ENCODE data around the gene RBSN. TPM values are rescaled to one million over a fixed set of nuclear protein-coding genes. Genes with fewer than 3 reads are reported as not detected.

Gene RBSN
- total RNA-seq, 2 experiments from 2014 or later, result 15.7 to 21.8 TPM

DNA sequence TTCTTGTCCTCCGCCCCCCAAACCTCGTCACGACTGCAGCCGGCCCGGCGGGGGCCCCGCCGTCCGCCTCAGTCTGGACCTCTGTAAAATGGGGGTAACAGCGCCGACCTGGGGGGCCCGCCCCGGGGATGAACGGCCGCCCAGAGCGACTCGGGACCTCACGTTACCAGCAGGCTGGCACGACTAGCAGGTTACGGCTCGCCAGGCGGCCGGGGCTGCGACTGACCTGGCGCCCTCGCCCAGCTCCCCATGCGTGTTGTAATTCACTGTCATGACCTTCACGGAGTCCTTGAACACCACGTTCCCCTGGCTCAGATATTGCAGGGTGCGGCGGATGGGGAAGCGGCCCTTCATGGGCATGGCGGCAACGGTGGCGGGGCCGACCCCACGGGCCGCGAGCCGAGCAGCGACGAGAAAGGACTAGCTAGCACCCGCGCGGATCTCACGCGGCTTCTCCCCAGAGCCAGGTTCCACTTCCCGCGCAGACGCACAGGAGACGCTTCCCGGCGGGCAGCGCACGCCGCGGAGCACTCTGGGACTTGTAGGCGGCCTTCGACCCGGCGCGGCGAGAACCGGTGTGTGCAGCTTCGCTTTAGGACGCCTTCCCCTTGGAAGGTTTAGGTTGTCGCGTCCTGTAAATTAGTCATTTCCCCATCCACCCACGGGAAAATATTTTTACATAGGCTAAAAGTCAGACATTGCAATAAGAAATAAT is 34.0 kb downstream of the RBSN start, which contains the start of gene MRPS25:
MRPS25 (minus strand) TSS at position 481 of the 715 bp plus-strand sequence; CDS start at position 360, 121 bp downstream.
- H3K27ac Mint-ChIP-seq, result peak within 1 kb of the TSS; percentile 96

GRCh38 chr3:15064299-15064834 is 34.6 kb downstream of the RBSN start:
- Mint-ChIP-seq H3K27ac (peak overlapping the region; percentile 96), H3K4me1 (peaks cover 31% of the 10 kb centered on the region), H3K9me3 (ENCODE audit: low read depth) (no peaks in the 10 kb centered on the region), H3K27me3 (no peaks in the 10 kb centered on the region), H3K36me3 (peaks cover 13% of the 10 kb centered on the region), H3K4me3 (peak overlapping the region; percentile 96)
- CTCF ChIA-PET, result interaction anchor here (0.9 to 2.4 kb wide), 7 partner anchors 9 to 142 kb away, joined by 3 to 14 read pairs (median 5); no protein-coding TSS in a partner anchor
- DNase-seq, result peak; percentile 49
- ATAC-seq, result peak; percentile 12

More for the DNA sequence above, 34.0 kb downstream of the RBSN start, which contains the start of gene MRPS25:
- Mint-ChIP-seq H3K4me3 (peak within 1 kb of the TSS; percentile 96), H3K4me1 (peaks cover 26% of the 10 kb centered on the region), H3K36me3 (peaks cover 9% of the 10 kb centered on the region), H3K9me3 (ENCODE audit: low read depth) (no peaks in the 10 kb centered on the region), H3K27me3 (no peaks in the 10 kb centered on the region)
- CTCF ChIA-PET, result interaction anchor here (0.7 to 2.4 kb wide), 9 partner anchors 9 to 143 kb away, joined by 3 to 14 read pairs (median 3); no protein-coding TSS in a partner anchor
- ATAC-seq (peak; percentile 99), DNase-seq (peak; percentile 94)

DNA sequence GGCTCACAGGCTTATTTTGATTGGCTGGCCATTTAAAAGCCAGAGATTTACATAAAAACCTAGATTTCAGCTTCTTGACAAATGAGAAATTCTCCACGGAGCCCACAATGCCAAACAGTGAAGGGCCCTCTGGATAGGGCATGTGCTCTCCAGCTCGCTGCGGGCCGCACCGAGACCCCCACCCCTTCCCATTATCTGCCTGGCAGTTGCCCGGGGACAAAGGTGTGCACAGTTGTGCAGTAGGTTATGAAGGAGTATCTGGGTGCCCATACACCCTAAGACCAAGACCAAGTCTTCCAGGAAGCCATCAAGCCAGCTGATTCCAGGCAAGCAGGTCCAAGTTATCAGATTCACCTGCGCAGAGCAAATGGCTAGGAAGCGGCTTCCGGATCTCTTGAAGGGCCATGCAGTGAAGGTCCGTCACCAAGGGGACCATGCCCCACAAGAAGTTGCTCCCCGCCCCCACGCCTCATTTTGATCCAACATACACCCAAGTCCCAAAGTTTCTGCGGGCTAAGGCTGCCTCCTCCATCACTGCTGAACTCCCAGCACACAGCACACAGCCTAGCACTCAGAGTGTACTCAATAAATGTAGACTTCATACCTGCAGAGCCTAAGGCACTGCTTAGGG is 35.2 kb downstream of the RBSN start:
- no peaks in the 10 kb centered on the region for H3K27me3 Mint-ChIP-seq
- H3K4me1 Mint-ChIP-seq, result peaks cover 31% of the 10 kb centered on the region
- peak overlapping the region; percentile 96 for H3K27ac Mint-ChIP-seq
- CTCF ChIA-PET, result interaction anchor here (1.1 to 2.4 kb wide), 4 partner anchors 13 to 51 kb away, joined by 3 to 14 read pairs (median 6); no protein-coding TSS in a partner anchor
- no peaks in the 10 kb centered on the region for H3K9me3 Mint-ChIP-seq (ENCODE audit: low read depth)
- peak overlapping the region; percentile 96 for H3K4me3 Mint-ChIP-seq
- peaks cover 13% of the 10 kb centered on the region for H3K36me3 Mint-ChIP-seq
- no peak for DNase-seq
- ATAC-seq, result no peak

DNA sequence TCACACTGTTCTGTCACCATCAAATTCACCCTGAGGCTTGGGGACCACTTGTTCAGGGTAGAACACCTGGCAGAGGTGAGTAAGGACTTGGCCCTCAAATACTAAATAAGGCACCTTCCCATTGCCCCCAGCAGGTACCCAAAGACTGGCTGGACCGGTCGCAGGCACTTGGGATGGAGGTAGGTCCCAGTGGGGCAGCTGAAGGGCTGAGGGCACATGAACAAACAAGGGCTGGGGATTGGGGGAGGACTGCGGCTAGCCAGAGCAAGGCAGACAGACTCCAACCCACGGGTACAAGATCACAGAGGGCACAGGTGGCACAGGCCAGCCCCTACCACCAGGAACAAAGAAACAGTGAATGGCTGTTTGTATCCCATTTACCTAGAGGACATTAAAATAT is 35.7 kb downstream of the RBSN start:
- Mint-ChIP-seq H3K9me3 (ENCODE audit: low read depth) (no peaks in the 10 kb centered on the region), H3K27me3 (no peaks in the 10 kb centered on the region), H3K4me3 (peak overlapping the region; percentile 96), H3K4me1 (peaks cover 31% of the 10 kb centered on the region), H3K36me3 (peaks cover 18% of the 10 kb centered on the region), H3K27ac (peak overlapping the region; percentile 26)
- CTCF ChIA-PET, result interaction anchor here (1.1 to 2.4 kb wide), 2 partner anchors 12 to 45 kb away, joined by 3 to 14 read pairs; no protein-coding TSS in a partner anchor
- no peak for ATAC-seq
- DNase-seq, result no peak

DNA sequence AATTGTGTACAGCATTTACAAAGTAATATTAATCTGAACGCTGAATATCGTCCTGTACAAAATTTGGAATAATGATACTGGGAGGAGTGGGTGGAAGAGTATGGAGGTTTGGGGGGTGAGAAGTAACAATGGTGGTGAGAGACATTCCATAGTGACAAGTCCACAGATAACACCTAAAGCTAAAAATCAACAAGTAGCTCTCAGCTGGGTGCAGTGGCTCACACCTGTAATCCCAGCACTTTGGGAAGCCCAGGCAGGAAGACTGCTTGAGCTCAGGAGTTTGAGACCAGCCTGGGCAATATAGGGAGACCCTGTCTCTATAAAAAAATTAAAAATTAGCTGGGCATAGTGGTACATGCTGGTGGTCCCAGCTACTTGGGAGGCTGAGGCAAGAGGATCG is 38.9 kb downstream of the RBSN start:
- H3K27me3 Mint-ChIP-seq, result no peaks in the 10 kb centered on the region
- no peak overlapping the region for H3K27ac Mint-ChIP-seq
- H3K4me1 Mint-ChIP-seq, result peaks cover 42% of the 10 kb centered on the region
- H3K36me3 Mint-ChIP-seq, result peaks cover 39% of the 10 kb centered on the region
- H3K4me3 Mint-ChIP-seq, result no peak overlapping the region
- ATAC-seq, result no peak
- DNase-seq, result no peak
- no peaks in the 10 kb centered on the region for H3K9me3 Mint-ChIP-seq (ENCODE audit: low read depth)
- CTCF ChIA-PET, result interaction anchor here (0.7 to 1.9 kb wide), 3 partner anchors 10 to 179 kb away, joined by 3 to 12 read pairs (median 3); no protein-coding TSS in a partner anchor

DNA sequence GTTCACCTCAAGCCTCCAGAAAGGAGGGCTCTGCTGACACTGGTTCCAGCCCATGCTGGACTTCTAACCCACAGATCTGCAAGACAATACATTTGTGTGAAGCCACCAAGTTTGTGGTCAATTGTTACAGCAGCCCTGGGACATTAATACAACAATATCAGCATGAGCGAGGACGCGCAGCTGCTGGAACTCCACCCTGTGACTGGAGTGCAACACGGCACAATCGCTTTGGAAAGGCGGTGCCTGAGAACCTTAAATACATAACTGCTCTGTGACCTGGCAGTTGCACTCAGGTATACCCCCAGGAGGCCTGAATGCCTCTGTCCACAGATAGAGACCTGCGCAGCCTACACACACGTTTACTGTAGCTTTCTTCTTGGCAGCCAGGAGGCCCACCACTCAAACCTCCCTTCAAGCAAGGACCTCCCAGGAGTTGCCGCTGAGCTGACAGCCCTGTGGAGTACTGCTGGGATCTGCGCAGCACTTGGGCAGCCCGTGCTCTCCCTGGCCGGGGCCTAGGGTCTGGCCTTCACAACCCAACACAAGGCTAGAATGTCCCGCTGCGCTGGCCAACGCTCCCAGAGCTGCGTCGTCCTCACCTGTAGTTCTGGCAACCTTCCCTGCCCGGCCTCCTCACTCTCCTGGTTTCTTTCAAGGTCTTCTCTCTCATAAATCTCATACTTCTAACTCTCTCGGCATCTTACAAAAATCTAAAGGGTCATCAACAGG is 42.1 kb downstream of the RBSN start:
- no peak overlapping the region for H3K4me3 Mint-ChIP-seq
- H3K27me3 Mint-ChIP-seq, result no peaks in the 10 kb centered on the region
- H3K9me3 Mint-ChIP-seq (ENCODE audit: low read depth), result no peaks in the 10 kb centered on the region
- CTCF ChIA-PET, result no interaction called here
- ATAC-seq (no peak), DNase-seq (no peak)
- H3K27ac Mint-ChIP-seq, result no peak overlapping the region
- H3K36me3 Mint-ChIP-seq, result peaks cover 48% of the 10 kb centered on the region
- H3K4me1 Mint-ChIP-seq, result peaks cover 41% of the 10 kb centered on the region

DNA sequence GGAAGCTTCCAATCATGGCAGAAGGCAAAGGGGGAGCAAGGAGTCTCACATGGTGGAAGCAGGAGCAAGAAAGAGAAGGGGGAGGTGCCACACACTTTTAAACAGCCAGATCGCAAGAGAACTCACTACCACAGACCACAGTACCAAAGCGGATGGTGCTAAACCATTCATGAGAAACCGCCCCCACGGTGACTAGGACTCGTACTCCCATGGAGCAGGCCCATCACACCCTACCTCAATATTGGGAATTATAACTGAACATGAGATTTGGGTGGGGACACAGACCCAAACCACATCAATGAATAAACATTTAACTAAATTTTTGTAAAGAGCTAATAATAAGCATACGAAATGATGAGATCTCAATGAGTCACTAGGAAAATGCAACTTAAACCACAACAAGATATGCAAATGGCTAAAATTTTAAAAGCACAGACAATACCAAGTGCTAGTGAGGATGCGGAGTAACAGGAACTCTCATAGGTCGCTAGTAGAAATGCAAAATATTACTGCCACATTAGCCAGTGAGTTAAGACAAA is 43.9 kb downstream of the RBSN start:
- peak overlapping the region; percentile 85 for H3K27ac Mint-ChIP-seq
- peaks cover 47% of the 10 kb centered on the region for H3K36me3 Mint-ChIP-seq
- ATAC-seq (peak; percentile 84), DNase-seq (peak; percentile 88)
- H3K4me3 Mint-ChIP-seq, result peak overlapping the region; percentile 52
- H3K27me3 Mint-ChIP-seq, result no peaks in the 10 kb centered on the region
- H3K9me3 Mint-ChIP-seq (ENCODE audit: low read depth), result no peaks in the 10 kb centered on the region
- CTCF ChIA-PET, result interaction anchor here (1.6 kb wide), 1 partner anchor 10 kb away, joined by 5 read pairs; the partner anchor contains the start of gene MRPS25
- H3K4me1 Mint-ChIP-seq, result peaks cover 41% of the 10 kb centered on the region

DNA sequence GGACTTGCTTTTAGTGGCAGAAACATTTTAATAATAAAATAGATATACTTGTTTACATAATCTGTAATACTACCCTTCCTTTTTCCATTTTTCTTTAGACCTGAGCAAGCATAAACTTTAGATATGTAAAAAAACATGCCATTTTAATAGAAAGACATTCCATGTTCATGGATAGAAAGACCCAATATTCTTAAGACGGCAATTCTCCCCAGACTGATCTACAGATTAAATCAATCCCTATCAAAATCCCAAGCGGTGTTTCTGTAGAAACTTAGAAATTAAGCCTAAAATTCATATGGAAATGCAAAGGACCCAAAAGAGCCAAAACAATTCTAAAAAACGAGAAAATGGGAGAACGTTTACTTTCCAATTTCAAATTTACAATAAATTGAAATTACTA is 45.4 kb downstream of the RBSN start:
- H3K9me3 Mint-ChIP-seq (ENCODE audit: low read depth), result no peaks in the 10 kb centered on the region
- no peak overlapping the region for H3K27ac Mint-ChIP-seq
- H3K36me3 Mint-ChIP-seq, result peaks cover 42% of the 10 kb centered on the region
- no peak for DNase-seq
- no peak overlapping the region for H3K4me3 Mint-ChIP-seq
- no peak for ATAC-seq
- CTCF ChIA-PET, result interaction anchor here (1.1 kb wide), 1 partner anchor 42 kb away, joined by 3 read pairs; no protein-coding TSS in a partner anchor
- peaks cover 35% of the 10 kb centered on the region for H3K4me1 Mint-ChIP-seq
- no peaks in the 10 kb centered on the region for H3K27me3 Mint-ChIP-seq

DNA sequence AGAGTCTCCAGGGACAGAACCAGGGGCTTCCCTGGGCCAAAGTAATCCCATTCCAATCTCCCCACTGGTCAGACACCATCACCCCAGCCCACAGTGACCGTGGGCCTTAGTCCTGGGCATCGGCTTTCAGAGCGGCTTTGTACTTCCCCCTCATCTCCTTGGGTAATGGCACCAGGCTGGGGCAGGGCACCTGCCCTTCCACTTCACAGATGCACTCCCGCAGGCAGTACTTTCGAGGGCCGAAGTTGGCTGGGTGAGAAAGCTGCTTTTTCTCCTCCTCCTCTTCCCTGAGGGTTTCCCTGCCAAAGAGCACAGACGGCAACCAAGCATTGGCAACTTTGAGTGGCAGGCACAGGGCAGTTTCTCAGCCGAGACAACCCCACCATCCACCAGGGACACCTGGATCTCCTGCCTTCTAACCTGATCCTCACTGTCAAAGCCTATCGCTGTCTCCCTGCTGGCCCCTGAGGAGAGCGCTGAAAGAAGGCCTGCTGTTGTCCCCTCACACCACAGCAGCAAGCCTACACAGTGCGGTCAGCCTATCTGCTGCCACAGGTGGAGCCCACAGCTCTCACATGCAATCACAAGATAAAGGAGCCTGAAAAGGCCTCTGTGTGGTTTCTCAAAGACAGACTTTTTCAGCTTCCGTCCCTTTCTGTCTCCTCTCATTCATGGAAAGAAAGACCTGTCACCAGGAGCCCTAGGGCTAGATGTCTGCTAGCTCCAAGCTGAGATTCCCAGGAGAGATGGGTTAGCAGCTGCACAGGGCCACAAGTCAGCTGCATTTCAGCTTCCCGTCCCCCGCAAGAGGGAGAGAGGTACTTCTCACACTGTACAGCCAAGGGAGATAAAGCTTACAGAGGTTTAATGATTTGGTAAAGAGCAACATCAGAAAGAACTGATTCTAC is 46.4 kb downstream of the RBSN start:
- H3K4me1 Mint-ChIP-seq, result peaks cover 35% of the 10 kb centered on the region
- DNase-seq (no peak), ATAC-seq (no peak)
- H3K27ac Mint-ChIP-seq, result no peak overlapping the region
- H3K27me3 Mint-ChIP-seq, result no peaks in the 10 kb centered on the region
- CTCF ChIA-PET, result interaction anchor here (1.1 to 1.5 kb wide), 3 partner anchors 15 to 127 kb away, joined by 3 read pairs; no protein-coding TSS in a partner anchor
- no peaks in the 10 kb centered on the region for H3K9me3 Mint-ChIP-seq (ENCODE audit: low read depth)
- no peak overlapping the region for H3K4me3 Mint-ChIP-seq
- peaks cover 37% of the 10 kb centered on the region for H3K36me3 Mint-ChIP-seq

DNA sequence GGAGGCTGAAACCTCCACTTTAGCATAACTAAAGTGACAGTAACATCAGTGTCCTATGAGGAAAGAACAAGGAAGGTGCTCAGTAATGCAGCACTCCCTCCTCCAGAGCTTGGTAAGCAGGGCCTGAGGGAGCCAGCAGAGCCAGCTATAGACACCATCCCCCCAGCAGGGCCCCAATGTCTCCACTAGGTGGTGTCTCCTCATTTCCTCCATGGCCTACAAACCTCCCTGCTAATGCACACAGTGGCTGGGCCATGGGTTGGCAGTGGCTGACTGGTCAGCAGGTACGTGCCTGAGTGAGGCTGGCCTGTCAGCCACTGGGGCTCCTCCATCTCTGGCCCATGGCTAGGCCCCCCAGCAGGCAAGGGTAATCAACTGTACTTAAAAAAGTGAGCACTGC is 47.4 kb downstream of the RBSN start:
- no peak overlapping the region for H3K4me3 Mint-ChIP-seq
- peaks cover 31% of the 10 kb centered on the region for H3K4me1 Mint-ChIP-seq
- DNase-seq, result peak; percentile 67
- H3K36me3 Mint-ChIP-seq, result peaks cover 35% of the 10 kb centered on the region
- H3K27ac Mint-ChIP-seq, result no peak overlapping the region
- CTCF ChIA-PET, result interaction anchor here (0.5 to 3.1 kb wide), 12 partner anchors 8 to 505 kb away, joined by 3 to 14 read pairs (median 4); partner anchors contain the start of genes MRPS25 and RBSN
- no peaks in the 10 kb centered on the region for H3K27me3 Mint-ChIP-seq
- H3K9me3 Mint-ChIP-seq (ENCODE audit: low read depth), result no peaks in the 10 kb centered on the region
- peak; percentile 78 for ATAC-seq

- Mint-ChIP-seq H3K4me1 (peaks cover 27% of the 10 kb centered on the region), H3K4me3 (no peak overlapping the region), H3K27ac (no peak overlapping the region), H3K36me3 (peaks cover 36% of the 10 kb centered on the region), H3K27me3 (no peaks in the 10 kb centered on the region), H3K9me3 (ENCODE audit: low read depth) (no peaks in the 10 kb centered on the region)
- DNase-seq (no peak), ATAC-seq (no peak)
- CTCF ChIA-PET, result interaction anchor here (0.8 to 3.1 kb wide), 5 partner anchors 9 to 125 kb away, joined by 4 to 14 read pairs (median 7); partner anchors contain the start of genes MRPS25 and RBSN
These were observed 48.4 kb downstream of the RBSN start for GRCh38 chr3:15050405-15051092.
